KMS-11 (cell line): ENCODE measurements around the gene C1GALT1.
"Not testable (repeated sequence)": the region's sequence is repeated elsewhere in the genome, so short reads cannot be mapped to it uniquely, and the experiment has no call there.

Experiments used
- H2AFZ ChIP-seq: fragments of 200-600 bp; sonication (generic); 2 replicates; pipeline ENCODE4 v1.6.1; 2016; ENCODE audit warnings: antibody characterized with exemption, mixed run types, low read depth
- H3K27ac ChIP-seq: fragments of 200-600 bp; sonication (generic); 2 replicates; pipeline ENCODE4 v1.6.1; 2016; ENCODE audit warnings: mild to moderate bottlenecking, mixed run types
- H3K27me3 ChIP-seq: fragments of 200-600 bp; sonication (generic); 2 replicates; pipeline ENCODE4 v1.6.1; 2017; ENCODE audit warnings: mild to moderate bottlenecking, low read depth, mixed run types, moderate library complexity; ENCODE audit not compliant: insufficient read depth
- H3K36me3 ChIP-seq: fragments of 200-600 bp; sonication (generic); 2 replicates; pipeline ENCODE4 v1.6.1; 2017; ENCODE audit warnings: mild to moderate bottlenecking, mixed run types; ENCODE audit not compliant: insufficient read depth
- H3K4me1 ChIP-seq: fragments of 200-600 bp; sonication (generic); 2 replicates; pipeline ENCODE4 v1.6.1; 2016; ENCODE audit warnings: mild to moderate bottlenecking, low read depth, mixed run types; ENCODE audit not compliant: poor library complexity, severe bottlenecking
- H3K4me2 ChIP-seq: fragments of 200-600 bp; sonication (generic); 2 replicates; pipeline ENCODE4 v1.7.0; 2016; ENCODE audit warnings: mild to moderate bottlenecking, mixed run types
- H3K4me3 ChIP-seq: fragments of 200-600 bp; sonication (generic); IDR thresholded peaks from 2 replicates; pipeline ENCODE4 v1.6.1; 2017; ENCODE audit warnings: low read depth, low read length, mixed read lengths; ENCODE audit not compliant: insufficient read depth
- H3K79me2 ChIP-seq: fragments of 200-600 bp; sonication (generic); 2 replicates; pipeline ENCODE4 v1.6.1; 2016; ENCODE audit warnings: low read depth, mixed run types; ENCODE audit not compliant: insufficient read depth
- H3K9ac ChIP-seq: fragments of 200-600 bp; sonication (generic); 2 replicates; pipeline ENCODE4 v1.6.1; 2016; ENCODE audit warnings: mild to moderate bottlenecking, mixed run types
- H4K20me1 ChIP-seq: fragments of 200-600 bp; sonication (generic); 2 replicates; pipeline ENCODE4 v1.6.1; 2016; ENCODE audit warnings: mild to moderate bottlenecking, mixed run types; ENCODE audit not compliant: insufficient read depth
- CTCF ChIP-seq: fragments of 200-600 bp; sonication (generic); conservative IDR thresholded peaks from 2 replicates; pipeline ENCODE4 v1.6.1; 2017; ENCODE audit warnings: low read depth, mild to moderate bottlenecking, antibody characterized with exemption, low read length, moderate library complexity, mixed read lengths

C1GALT1 gene

GRCh38 chr7:7148798-7149481 is 33.4 kb upstream of the C1GALT1 start:
- no peaks in the 10 kb centered on the region for H3K79me2 ChIP-seq
- H3K27me3 ChIP-seq = no peaks in the 10 kb centered on the region
- no peaks in the 10 kb centered on the region for H4K20me1 ChIP-seq
- H3K4me3 ChIP-seq = no peak overlapping the region
- H3K9ac ChIP-seq = no peak overlapping the region
- peaks cover 15% of the 10 kb centered on the region for H3K4me1 ChIP-seq
- no peak overlapping the region for H3K27ac ChIP-seq
- no peak for TF ChIP-seq CTCF
- no peaks in the 10 kb centered on the region for H3K36me3 ChIP-seq
- H2AFZ ChIP-seq = no peak overlapping the region
- no peak overlapping the region for H3K4me2 ChIP-seq

- Histone ChIP-seq H3K4me1 (peaks cover 13% of the 10 kb centered on the region), H2AFZ (no peak overlapping the region), H3K9ac (no peak overlapping the region), H3K27me3 (no peaks in the 10 kb centered on the region), H3K27ac (no peak overlapping the region), H3K4me2 (no peak overlapping the region), H4K20me1 (no peaks in the 10 kb centered on the region), H3K79me2 (no peaks in the 10 kb centered on the region), H3K4me3 (no peak overlapping the region), H3K36me3 (no peaks in the 10 kb centered on the region)
- no peak for TF ChIP-seq CTCF
Measured at GRCh38 chr7:7151285-7151684, 31.1 kb upstream of the C1GALT1 start.

GRCh38 chr7:7151865-7152264 is 30.5 kb upstream of the C1GALT1 start:
- Histone ChIP-seq H3K27ac (no peak overlapping the region), H3K4me3 (no peak overlapping the region), H3K9ac (no peak overlapping the region), H3K4me1 (peaks cover 19% of the 10 kb centered on the region), H3K79me2 (no peaks in the 10 kb centered on the region), H2AFZ (no peak overlapping the region), H3K36me3 (no peaks in the 10 kb centered on the region), H3K4me2 (no peak overlapping the region), H4K20me1 (no peaks in the 10 kb centered on the region), H3K27me3 (no peaks in the 10 kb centered on the region)
- TF ChIP-seq CTCF = no peak

GRCh38 chr7:7152315-7152714 is 30.0 kb upstream of the C1GALT1 start:
- Histone ChIP-seq H3K9ac (no peak overlapping the region), H3K27ac (no peak overlapping the region), H3K4me1 (peaks cover 22% of the 10 kb centered on the region), H2AFZ (no peak overlapping the region), H3K79me2 (no peaks in the 10 kb centered on the region), H4K20me1 (no peaks in the 10 kb centered on the region), H3K4me2 (no peak overlapping the region), H3K27me3 (no peaks in the 10 kb centered on the region), H3K4me3 (no peak overlapping the region), H3K36me3 (no peaks in the 10 kb centered on the region)
- TF ChIP-seq CTCF = no peak

- not testable (repeated sequence) for H3K9ac ChIP-seq, H3K4me3 ChIP-seq, H3K4me2 ChIP-seq, H3K27me3 ChIP-seq, H4K20me1 ChIP-seq, H3K36me3 ChIP-seq, H3K27ac ChIP-seq, H3K79me2 ChIP-seq, H2AFZ ChIP-seq
- peaks cover 41% of the 10 kb centered on the region for H3K4me1 ChIP-seq
Measured at GRCh38 chr7:7154355-7154754, 28.0 kb upstream of the C1GALT1 start.
